ENCODE measurements around the gene RGPD3.
"Not testable (repeated sequence)": the region's sequence is repeated elsewhere in the genome, so short reads cannot be mapped to it uniquely, and the experiment has no call there.

RGPD3 gene

GRCh38 chr2:106492399-106492798, 24.2 kb upstream of the RGPD3 start:
- DNase-seq (ENCODE audit: low spot score), result not testable (repeated sequence)

GRCh38 chr2:106489701-106490100, 21.5 kb upstream of the RGPD3 start:
- not testable (repeated sequence) for DNase-seq (ENCODE audit: low spot score)

- DNase-seq (ENCODE audit: low spot score), result not testable (repeated sequence)
These were observed 19.4 kb upstream of the RGPD3 start for GRCh38 chr2:106487386-106488191.

GRCh38 chr2:106486551-106487385, 18.6 kb upstream of the RGPD3 start, which contains the start of gene CD8B2:
Gene CD8B2 (plus strand): TSS chr2:106487364. CDS start chr2:106487427, 63 bp downstream.
- not testable (repeated sequence) for DNase-seq (ENCODE audit: low spot score)

GRCh38 chr2:106479563-106479962, 11.3 kb upstream of the RGPD3 start:
- DNase-seq (ENCODE audit: low spot score), result not testable (repeated sequence)

DNA sequence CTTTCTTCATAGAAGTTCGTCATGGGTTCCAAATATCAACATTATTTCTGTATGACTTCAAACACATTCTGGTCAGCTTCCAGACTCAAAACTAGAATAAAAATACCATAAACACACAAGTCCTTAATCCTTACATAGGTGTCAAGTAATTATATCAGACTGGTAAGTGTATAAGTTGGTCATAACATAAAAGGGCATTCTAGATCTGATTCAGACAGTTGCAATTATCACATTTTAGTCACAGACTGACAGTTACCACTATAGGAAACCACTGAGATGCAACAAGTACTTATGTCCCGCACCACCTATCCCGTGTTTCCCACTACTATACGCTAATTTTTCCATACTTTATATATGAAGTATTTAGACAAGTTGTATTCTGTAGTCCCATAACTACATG, 9.4 kb upstream of the RGPD3 start:
- DNase-seq (ENCODE audit: low spot score), result not testable (repeated sequence)

DNA sequence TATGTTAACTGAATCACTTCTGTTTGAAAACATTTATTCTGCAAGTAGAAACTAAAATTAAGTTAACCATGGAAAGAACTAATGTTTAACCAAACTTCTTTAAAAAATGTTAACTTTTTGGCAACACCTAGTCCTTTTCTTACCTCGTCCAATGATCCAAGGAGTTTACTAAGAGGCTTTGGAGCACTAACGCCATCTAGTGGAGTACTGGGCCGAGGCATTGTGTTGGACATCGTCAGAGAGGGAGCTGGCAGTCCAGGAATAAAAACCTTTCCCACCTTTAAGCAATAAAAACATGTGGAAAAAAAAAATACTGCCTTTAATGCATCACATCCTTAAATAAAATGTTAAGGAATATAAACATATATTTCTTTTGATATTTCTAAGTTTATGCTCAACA, 2.4 kb upstream of the RGPD3 start:
- peak; percentile 15 for TF ChIP-seq CTCF (IDR thresholded peaks at IDR 0.05; ENCODE audit: extremely low read depth, missing control alignments)

GRCh38 chr2:106467516-106467915, 697 bp downstream of the RGPD3 start:
- not testable (repeated sequence) for DNase-seq (ENCODE audit: low spot score)

More for the DNA sequence above, 2.4 kb upstream of the RGPD3 start:
- not testable (repeated sequence) for DNase-seq (ENCODE audit: low spot score)

- not testable (repeated sequence) for DNase-seq (ENCODE audit: low spot score)
These were observed 6.3 kb downstream of the RGPD3 start for GRCh38 chr2:106461882-106462281.

GRCh38 chr2:106390680-106391079, 77.5 kb downstream of the RGPD3 start:
- DNase-seq (ENCODE audit: low spot score), result not testable (repeated sequence)

DNA sequence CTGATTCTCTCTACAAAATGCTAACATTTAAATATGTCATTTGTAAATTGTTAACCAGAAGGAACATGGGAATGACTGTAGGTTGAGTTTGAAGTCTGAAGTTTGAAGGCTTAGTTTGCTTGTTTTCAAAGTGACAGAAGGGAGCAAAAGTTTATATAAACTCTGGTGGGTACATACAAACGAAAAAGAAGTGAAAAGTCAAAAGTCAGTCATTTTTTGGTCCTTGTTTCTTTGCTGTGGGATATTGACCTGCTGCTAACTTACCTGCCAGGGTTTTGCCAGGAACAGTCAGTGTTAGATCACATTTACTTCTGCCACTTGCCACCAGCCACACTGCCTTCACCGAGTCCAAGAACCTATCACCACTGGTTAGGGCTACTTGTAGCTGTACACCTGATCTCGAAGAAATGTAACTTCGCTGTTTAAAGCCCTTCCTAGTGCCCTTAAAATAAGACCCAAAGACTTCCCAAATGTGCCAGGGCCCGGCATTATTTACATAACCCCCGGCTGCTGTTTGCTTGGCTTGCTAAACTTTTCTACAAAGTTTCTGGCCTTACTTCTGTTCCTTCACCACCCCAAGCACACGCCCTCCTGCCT, 79.3 kb downstream of the RGPD3 start:
- not testable (repeated sequence) for DNase-seq (ENCODE audit: low spot score)

DNA sequence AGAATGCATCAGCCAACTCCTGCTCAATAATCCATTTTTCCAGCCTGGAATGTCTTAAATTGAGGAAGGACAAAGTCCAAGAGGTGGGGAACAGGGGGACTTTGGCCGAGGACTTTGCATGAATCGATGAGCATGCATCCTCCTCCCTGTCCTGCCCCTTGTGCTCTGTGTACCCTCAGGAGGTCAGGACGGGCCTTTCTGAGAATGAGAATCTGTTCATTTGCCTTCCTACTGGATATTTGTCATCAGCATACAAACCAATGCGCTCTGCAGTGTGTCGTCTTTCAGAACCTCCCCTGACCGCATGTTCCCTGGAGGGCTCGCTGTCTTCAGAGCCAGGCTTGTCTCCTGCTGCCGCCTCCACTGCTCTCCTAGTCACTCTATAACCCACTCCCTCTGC, 83.7 kb downstream of the RGPD3 start:
- not testable (repeated sequence) for DNase-seq (ENCODE audit: low spot score)

- DNase-seq (ENCODE audit: low spot score), result not testable (repeated sequence)
These were observed 86.3 kb downstream of the RGPD3 start for GRCh38 chr2:106381867-106382266.

- not testable (repeated sequence) for DNase-seq (ENCODE audit: low spot score)
These were observed 88.6 kb downstream of the RGPD3 start for GRCh38 chr2:106379567-106379966.

GRCh38 chr2:106369182-106369581, 99.0 kb downstream of the RGPD3 start:
- not testable (repeated sequence) for DNase-seq (ENCODE audit: low spot score)

Measured in GM20000 (cell line).